Common myeloid progenitor, CD34-positive (primary cell): ENCODE data around the gene DYNC1I1.
A peak's percentile ranks its signal among the peaks of the same experiment; 100 is the strongest.

Experiments used
- CTCF ChIA-PET: fragments of 350-600 bp; sonication (Branson Sonifier 250); formaldehyde crosslinking; loops from one replicate; lab custom pipeline; 2021; ENCODE audit warnings: antibody characterized with exemption; lab: Charles Lee
- POLR2A ChIA-PET: fragments of 350-600 bp; sonication (Branson Sonifier 250); formaldehyde crosslinking; loops from one replicate; lab custom pipeline; 2021; ENCODE audit warnings: antibody characterized with exemption; lab: Charles Lee
- DNase-seq, 3 donors: peaks; one replicate each; pipeline versions ENCODE4 v3.0.0 to v3.0.0-alpha.2; 2013
- H3K27ac ChIP-seq, 2 experiments: 1 replicate in 1 of 2; 2 replicates in 1 of 2; pipeline ENCODE4 v1.7.0; 2013; ENCODE audit warnings: inconsistent platforms in 2 of 2, low read length in 2 of 2, mild to moderate bottlenecking in 2 of 2, low read depth in 1 of 2, moderate library complexity in 1 of 2; ENCODE audit not compliant: severe bottlenecking in 2 of 2, insufficient read depth in 1 of 2, poor library complexity in 1 of 2
- H3K27me3 ChIP-seq, 5 experiments: replicated peaks in 2 of 5; 1 replicate in 3 of 5; 2 replicates in 2 of 5; pipeline versions ENCODE4 v1.6.1 to v1.7.0; 2013; ENCODE audit warnings: low read length in 4 of 5, mild to moderate bottlenecking in 2 of 5, moderate library complexity in 2 of 5, inconsistent platforms in 1 of 5; ENCODE audit not compliant: insufficient read depth in 5 of 5, control insufficient read depth in 4 of 5
- H3K36me3 ChIP-seq, 4 experiments: 1 replicate in 2 of 4; 2 replicates in 2 of 4; pipeline versions ENCODE4 v1.6.1 to v1.7.0; 2013; ENCODE audit warnings: low read length in 3 of 4, control low read depth in 1 of 4, mild to moderate bottlenecking in 1 of 4; ENCODE audit not compliant: control insufficient read depth in 4 of 4, insufficient read depth in 4 of 4
- H3K4me1 ChIP-seq, 4 experiments: 1 replicate in 3 of 4; 2 replicates in 1 of 4; pipeline versions ENCODE4 v1.6.1 to v1.7.1; 2013; ENCODE audit warnings: low read length in 3 of 4, mild to moderate bottlenecking in 3 of 4, control low read depth in 1 of 4, inconsistent platforms in 1 of 4, moderate library complexity in 1 of 4; ENCODE audit not compliant: control insufficient read depth in 4 of 4, insufficient read depth in 4 of 4; ENCODE audit errors: control extremely low read depth in 1 of 4
- H3K4me3 ChIP-seq, 7 experiments: 1 replicate in 4 of 7; 2 replicates in 3 of 7; pipeline versions ENCODE4 v1.5.1 to v1.7.0; 2013; ENCODE audit warnings: mild to moderate bottlenecking in 7 of 7, low read length in 6 of 7, moderate library complexity in 6 of 7, inconsistent platforms in 2 of 7, low read depth in 2 of 7, control low read depth in 1 of 7; ENCODE audit not compliant: insufficient read depth in 4 of 7, control insufficient read depth in 1 of 7; ENCODE audit errors: extremely low read depth in 1 of 7
- H3K9me3 ChIP-seq, 5 experiments: 1 replicate in 4 of 5; 2 replicates in 1 of 5; pipeline versions ENCODE4 v1.6.1 to v1.7.1; 2013; ENCODE audit warnings: low read length in 4 of 5, mild to moderate bottlenecking in 2 of 5, inconsistent platforms in 1 of 5, low read depth in 1 of 5, moderate library complexity in 1 of 5; ENCODE audit not compliant: control insufficient read depth in 4 of 5, insufficient read depth in 2 of 5; ENCODE audit errors: control extremely low read depth in 1 of 5
- WGBS: methylation state at CpG from one replicate; pipeline ENCODE4 v1.1.5; 2013; ENCODE audit not compliant: insufficient coverage; 5-methylcytosine and 5-hydroxymethylcytosine counted together

DYNC1I1 gene

DNA sequence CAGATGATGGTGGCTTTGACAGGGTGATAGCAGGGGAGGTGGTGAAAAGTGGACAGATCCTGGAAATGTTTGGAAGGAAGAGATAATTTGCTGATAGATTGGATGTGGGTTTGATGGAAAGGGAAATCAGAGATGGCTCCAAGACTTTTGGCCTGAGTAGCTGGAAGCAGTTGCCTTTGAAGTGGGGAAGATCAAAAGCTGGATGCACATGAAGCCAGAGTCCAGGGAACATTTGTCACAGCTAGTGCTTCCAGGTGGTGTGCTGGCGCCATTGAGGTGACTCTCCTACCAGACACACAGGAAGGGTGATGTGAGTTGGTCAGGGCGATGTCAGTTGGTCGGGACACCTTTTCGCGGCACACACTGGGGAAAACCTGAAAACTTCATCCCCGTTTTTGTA, 15.9 kb downstream of the DYNC1I1 start:
- WGBS, result 80% methylated on average over 1 of the region's 6 CpGs
- H3K4me1 ChIP-seq, result no peaks in the 10 kb centered on the region
- POLR2A ChIA-PET, result no interaction called here
- peaks cover 0 to 5% (median 0%) of the 10 kb centered on the region in 5 experiments for H3K27me3 ChIP-seq
- H3K36me3 ChIP-seq, result no peaks in the 10 kb centered on the region
- CTCF ChIA-PET, result interaction anchor here (1.2 kb wide), 1 partner anchor 9 kb away, joined by 4 read pairs; no protein-coding TSS in a partner anchor
- no peak overlapping the region for H3K27ac ChIP-seq
- H3K4me3 ChIP-seq, result no peak overlapping the region
- H3K9me3 ChIP-seq, result no peaks in the 10 kb centered on the region
- no peak for DNase-seq

DNA sequence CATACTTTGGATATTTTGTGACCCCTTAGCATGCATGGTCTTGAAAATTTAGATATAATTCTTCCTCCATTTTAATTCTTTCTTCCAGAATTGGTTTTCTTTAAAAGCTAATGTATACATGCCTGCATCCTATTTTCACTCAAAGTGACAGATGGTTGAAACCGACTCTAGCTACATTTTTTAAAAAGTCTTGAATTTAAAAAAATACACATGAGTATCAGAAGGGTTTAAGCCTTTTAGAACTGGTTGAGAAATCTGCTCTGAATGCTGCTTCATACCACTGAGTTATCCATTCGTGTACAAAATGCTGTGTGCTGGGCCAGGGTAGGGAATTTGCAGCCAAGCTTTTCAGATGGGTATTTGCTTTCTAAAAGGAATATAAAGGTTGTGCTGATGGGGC, 16.5 kb downstream of the DYNC1I1 start:
- H3K36me3 ChIP-seq, result no peaks in the 10 kb centered on the region
- H3K27me3 ChIP-seq, result peaks cover 0 to 5% (median 0%) of the 10 kb centered on the region in 5 experiments
- no peak overlapping the region for H3K4me3 ChIP-seq
- no peak overlapping the region for H3K27ac ChIP-seq
- H3K9me3 ChIP-seq, result no peaks in the 10 kb centered on the region
- WGBS, result 83% methylated on average over 1 of the region's 2 CpGs
- H3K4me1 ChIP-seq, result no peaks in the 10 kb centered on the region
- no peak for DNase-seq
- ChIA-PET CTCF (interaction anchor here (1.2 kb wide), 1 partner anchor 9 kb away, joined by 4 read pairs; no protein-coding TSS in a partner anchor), POLR2A (no interaction called here)

GRCh38 chr7:95793658-95794057, 21.3 kb downstream of the DYNC1I1 start:
- Histone ChIP-seq H3K4me1 (no peaks in the 10 kb centered on the region), H3K36me3 (no peaks in the 10 kb centered on the region), H3K9me3 (no peaks in the 10 kb centered on the region), H3K27ac (no peak overlapping the region), H3K27me3 (peaks cover 0 to 5% (median 0%) of the 10 kb centered on the region in 5 experiments), H3K4me3 (no peak overlapping the region)
- CTCF ChIA-PET, result no interaction called here
- WGBS, result 98% methylated on average over 5 of the region's 5 CpGs
- POLR2A ChIA-PET, result no interaction called here
- no peak for DNase-seq

DNA sequence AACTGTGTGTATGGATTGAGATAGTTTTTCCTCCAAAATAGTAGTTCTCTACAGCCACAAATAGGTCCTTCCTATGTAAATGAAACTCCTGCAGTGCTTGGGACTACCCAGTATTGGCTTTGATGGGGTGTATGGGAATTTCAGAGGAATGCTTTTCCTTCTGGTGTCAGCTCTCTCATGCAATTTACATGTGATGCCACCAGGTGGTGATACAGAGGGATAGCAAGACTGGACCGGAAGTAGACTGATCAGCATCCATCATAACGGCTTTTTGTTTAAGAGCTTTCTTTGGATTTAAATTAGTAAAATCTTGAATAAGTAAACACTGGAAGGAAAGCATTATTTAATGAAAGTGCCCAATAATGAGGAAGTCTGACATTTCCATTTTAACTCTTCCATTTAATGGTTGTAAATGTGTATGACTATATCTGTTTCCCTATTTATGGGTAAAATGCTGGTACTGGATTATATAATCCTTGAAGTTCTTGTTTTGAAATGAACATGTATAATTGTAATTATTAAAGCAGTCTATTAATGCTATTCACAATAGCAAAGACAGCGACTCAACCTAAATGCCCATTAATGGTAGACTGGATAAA, 22.7 kb downstream of the DYNC1I1 start:
- Histone ChIP-seq H3K9me3 (no peaks in the 10 kb centered on the region), H3K27ac (no peak overlapping the region), H3K36me3 (no peaks in the 10 kb centered on the region), H3K27me3 (no peaks in the 10 kb centered on the region), H3K4me1 (no peaks in the 10 kb centered on the region), H3K4me3 (no peak overlapping the region)
- WGBS, result no CpG with 5 or more reads among the region's 3 CpGs
- ChIA-PET POLR2A (no interaction called here), CTCF (no interaction called here)
- DNase-seq, result peak in 2 of 3 donors; percentile 14 to 20

DNA sequence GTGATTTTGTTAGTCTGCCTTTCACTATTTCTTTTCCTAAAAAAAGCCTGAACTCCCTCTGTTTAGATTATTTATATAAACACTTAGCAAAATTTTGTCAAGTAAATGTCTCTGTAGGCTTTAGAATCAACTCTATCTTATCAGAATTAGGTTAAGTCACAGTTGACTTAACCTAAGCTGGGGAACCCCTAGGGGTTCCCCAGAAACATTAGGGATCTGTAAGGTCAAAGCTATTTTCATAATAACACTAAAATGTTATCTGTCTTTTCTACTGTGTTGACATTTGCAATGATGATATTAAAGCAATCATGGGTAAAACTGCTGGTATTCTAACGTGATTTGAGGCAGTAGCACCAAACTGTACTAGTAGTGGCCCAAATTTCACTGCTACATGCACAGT, 24.3 kb downstream of the DYNC1I1 start:
- no peaks in the 10 kb centered on the region for H3K9me3 ChIP-seq
- ChIA-PET POLR2A (no interaction called here), CTCF (interaction anchor here (0.9 kb wide), 1 partner anchor 12 kb away, joined by 4 read pairs; no protein-coding TSS in a partner anchor)
- WGBS, result 100% methylated on average over 1 of the region's 1 CpG
- H3K27ac ChIP-seq, result no peak overlapping the region
- no peaks in the 10 kb centered on the region for H3K4me1 ChIP-seq
- no peak overlapping the region for H3K4me3 ChIP-seq
- peaks cover 0 to 2% (median 0%) of the 10 kb centered on the region in 5 experiments for H3K27me3 ChIP-seq
- H3K36me3 ChIP-seq, result no peaks in the 10 kb centered on the region
- DNase-seq, result no peak

- ChIA-PET CTCF (interaction anchor here (0.7 to 1.3 kb wide), 4 partner anchors 9 to 270 kb away, joined by 3 to 4 read pairs (median 4); no protein-coding TSS in a partner anchor), POLR2A (no interaction called here)
- Histone ChIP-seq H3K4me1 (no peaks in the 10 kb centered on the region), H3K36me3 (no peaks in the 10 kb centered on the region), H3K4me3 (no peak overlapping the region), H3K9me3 (no peaks in the 10 kb centered on the region), H3K27ac (no peak overlapping the region), H3K27me3 (peaks cover 0 to 7% (median 0%) of the 10 kb centered on the region in 5 experiments)
- WGBS, result 96% methylated on average over 3 of the region's 4 CpGs
- no peak for DNase-seq
Observed at GRCh38 chr7:95798401-95798930, 26.1 kb downstream of the DYNC1I1 start.

DNA sequence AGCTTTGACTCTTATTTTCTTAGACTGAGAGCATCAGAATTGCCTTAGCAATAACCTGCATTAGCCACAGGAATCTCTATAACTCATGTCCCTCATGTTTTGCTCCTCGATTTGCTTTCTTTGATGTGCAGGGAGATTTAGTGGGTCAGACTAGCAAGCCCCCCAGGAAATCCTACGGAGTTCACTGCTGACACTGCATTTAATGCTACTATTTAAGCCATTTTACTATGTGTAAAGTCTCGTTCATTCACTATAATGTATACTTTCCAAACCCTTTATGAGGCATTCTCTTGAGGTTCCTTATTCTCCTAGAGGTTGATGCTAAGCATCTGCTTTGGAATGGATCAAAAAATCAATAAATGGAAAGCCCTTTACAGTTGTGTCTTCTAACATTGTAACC, 28.4 kb downstream of the DYNC1I1 start:
- ChIA-PET CTCF (no interaction called here), POLR2A (no interaction called here)
- no peak for DNase-seq
- H3K36me3 ChIP-seq, result no peaks in the 10 kb centered on the region
- H3K27me3 ChIP-seq, result peaks cover 0 to 7% (median 0%) of the 10 kb centered on the region in 5 experiments
- no peak overlapping the region for H3K27ac ChIP-seq
- H3K9me3 ChIP-seq, result no peaks in the 10 kb centered on the region
- H3K4me1 ChIP-seq, result no peaks in the 10 kb centered on the region
- H3K4me3 ChIP-seq, result no peak overlapping the region
- 91% methylated on average over 3 of the region's 3 CpGs for WGBS
